ENCODE measurements around the gene TPRG1. TPM values are rescaled to one million over a fixed set of nuclear protein-coding genes. Genes with fewer than 3 reads are reported as not detected.

TPRG1 gene
- total and polyA plus RNA-seq, 2 of the 4 experiments (the other 2 are of a cell fraction), result 0.17 TPM; not detected in 1

DNA sequence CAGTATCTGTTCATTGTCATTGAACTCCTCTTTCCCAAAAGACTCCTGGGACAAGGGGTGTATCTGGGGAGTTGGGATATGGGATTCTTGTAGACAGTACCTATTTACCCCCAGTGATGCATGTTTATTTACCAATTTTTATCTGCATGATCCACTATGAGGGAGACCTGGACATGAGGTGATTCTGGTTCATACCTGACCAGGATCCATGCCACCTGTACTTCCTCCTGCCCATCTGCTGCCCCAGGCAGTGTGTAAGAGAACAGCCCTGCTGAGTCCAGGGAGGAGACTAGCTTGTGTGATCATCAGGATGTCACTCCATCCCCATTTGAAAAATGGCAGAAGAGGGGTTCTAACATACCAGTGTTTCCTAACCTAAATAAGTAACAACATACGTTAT, 3.1 kb upstream of the TPRG1 start:
- Histone ChIP-seq H3K9ac (ENCODE audit: low read depth, low read length) (no peak overlapping the region), H3K14ac (replicated peaks; ENCODE audit: low read depth, low read length) (no peak overlapping the region), H4K8ac (ENCODE audit: low read depth in 2 of 2, low read length in 2 of 2) (no peak overlapping the region), H4K20me1 (ENCODE audit: insufficient read depth, low read length) (no peaks in the 10 kb centered on the region), H3K27ac (ENCODE audit: insufficient read depth, low read length) (no peak overlapping the region), H2AK9ac (replicated peaks; ENCODE audit: low read depth, low read length, poor library complexity) (no peak overlapping the region), H3K9me3 (ENCODE audit: control insufficient read depth, insufficient read depth, low read length) (no peaks in the 10 kb centered on the region), H3K18ac (ENCODE audit: low read depth, low read length) (no peak overlapping the region), H2AK5ac (ENCODE audit: low read depth, low read length) (no peak overlapping the region), H2BK20ac (ENCODE audit: low read depth, low read length) (no peak overlapping the region), H2BK120ac (ENCODE audit: low read depth, low read length) (no peak overlapping the region), H2BK5ac (ENCODE audit: low read depth, low read length, poor library complexity, severe bottlenecking) (no peak overlapping the region), H2BK15ac (ENCODE audit: low read depth, low read length) (no peak overlapping the region), H4K91ac (ENCODE audit: insufficient read depth, low read depth, low read length) (no peak overlapping the region), H3K4ac (ENCODE audit: low read depth, low read length) (no peak overlapping the region), H3K27me3 (ENCODE audit: control insufficient read depth, insufficient read depth, low read length) (peaks cover 7% of the 10 kb centered on the region), H3K4me3 (ENCODE audit: insufficient read depth, low read depth, low read length) (no peak overlapping the region), H3K36me3 (ENCODE audit: control insufficient read depth, insufficient read depth, low read length) (no peaks in the 10 kb centered on the region), H4K5ac (ENCODE audit: low read depth, low read length) (no peak overlapping the region), H3K79me1 (ENCODE audit: low read depth in 1 of 2, low read length in 2 of 2) (no peaks in the 10 kb centered on the region), H3K4me1 (ENCODE audit: control insufficient read depth, insufficient read depth, low read length) (no peaks in the 10 kb centered on the region), H3K4me2 (ENCODE audit: low read depth, low read length) (no peak overlapping the region), H2AFZ (replicated peaks; ENCODE audit: low read length, poor library complexity) (no peak overlapping the region), H3K56ac (ENCODE audit: extremely low read depth, insufficient read depth, low read length) (no peak overlapping the region), H3K23ac (ENCODE audit: low read depth, low read length) (no peak overlapping the region), H3K9me1 (ENCODE audit: insufficient read depth, low read length) (no peaks in the 10 kb centered on the region)
- ChIA-PET POLR2A (ENCODE audit: unreplicated experiment) (no interaction called here), CTCF (no interaction called here)
- intact Hi-C loops (cut with micrococcal nuclease), result no loop called here
- BruUV-seq (replicated peaks), result no TSS peak
- no CpG with 5 or more reads among the region's 1 CpG for WGBS, 2 experiments (ENCODE audit: extremely low coverage in 2 of 2, insufficient read length in 1 of 2)
- DNase-seq (no peak), ATAC-seq (ENCODE audit: low read depth) (no peak)
- no peak for TF ChIP-seq FOS (IDR thresholded peaks at IDR 0.05; ENCODE audit: low read depth, low read length)
- TF ChIP-seq, protein P1, sequence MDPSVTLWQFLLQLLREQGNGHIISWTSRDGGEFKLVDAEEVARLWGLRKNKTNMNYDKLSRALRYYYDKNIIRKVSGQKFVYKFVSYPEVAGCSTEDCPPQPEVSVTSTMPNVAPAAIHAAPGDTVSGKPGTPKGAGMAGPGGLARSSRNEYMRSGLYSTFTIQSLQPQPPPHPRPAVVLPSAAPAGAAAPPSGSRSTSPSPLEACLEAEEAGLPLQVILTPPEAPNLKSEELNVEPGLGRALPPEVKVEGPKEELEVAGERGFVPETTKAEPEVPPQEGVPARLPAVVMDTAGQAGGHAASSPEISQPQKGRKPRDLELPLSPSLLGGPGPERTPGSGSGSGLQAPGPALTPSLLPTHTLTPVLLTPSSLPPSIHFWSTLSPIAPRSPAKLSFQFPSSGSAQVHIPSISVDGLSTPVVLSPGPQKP (IDR thresholded peaks at IDR 0.05; ENCODE audit: borderline replicate concordance, low read depth, low read length), result no peak
- no peak for TF ChIP-seq CHD1 (IDR thresholded peaks at IDR 0.05; ENCODE audit: low read depth, low read length)
- no peak for TF ChIP-seq BHLHE40 (IDR thresholded peaks at IDR 0.05; ENCODE audit: low read depth, low read length)
- TF ChIP-seq RCOR1 (IDR thresholded peaks at IDR 0.05; ENCODE audit: insufficient replicate concordance, low read length), result no peak
- TF ChIP-seq MAZ (IDR thresholded peaks at IDR 0.05; ENCODE audit: borderline replicate concordance, low read depth, low read length), result no peak
- TF ChIP-seq RAD21 (IDR thresholded peaks at IDR 0.05; ENCODE audit: low read length), result no peak
- no peak for TF ChIP-seq RFX5 (IDR thresholded peaks at IDR 0.05; ENCODE audit: low read depth, low read length)
- TF ChIP-seq SMC3 (IDR thresholded peaks at IDR 0.05; ENCODE audit: low read depth, low read length), result no peak
- TF ChIP-seq, protein P2, sequence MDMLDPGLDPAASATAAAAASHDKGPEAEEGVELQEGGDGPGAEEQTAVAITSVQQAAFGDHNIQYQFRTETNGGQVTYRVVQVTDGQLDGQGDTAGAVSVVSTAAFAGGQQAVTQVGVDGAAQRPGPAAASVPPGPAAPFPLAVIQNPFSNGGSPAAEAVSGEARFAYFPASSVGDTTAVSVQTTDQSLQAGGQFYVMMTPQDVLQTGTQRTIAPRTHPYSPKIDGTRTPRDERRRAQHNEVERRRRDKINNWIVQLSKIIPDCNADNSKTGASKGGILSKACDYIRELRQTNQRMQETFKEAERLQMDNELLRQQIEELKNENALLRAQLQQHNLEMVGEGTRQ (IDR thresholded peaks at IDR 0.05; ENCODE audit: low read depth, low read length), result no peak
- TF ChIP-seq CEBPB (IDR thresholded peaks at IDR 0.05; ENCODE audit: low read depth, low read length), result no peak
- no peak for TF ChIP-seq MXI1 (IDR thresholded peaks at IDR 0.05; ENCODE audit: borderline replicate concordance, low read depth, low read length)
- dilution Hi-C loops (cut with HindIII; ENCODE audit: low sequenced_read_pairs, unreplicated experiment), result no loop called here
- in situ Hi-C loops (cut with MboI; ENCODE audit: low sequenced_read_pairs), result no loop called here
